GM18907 (cell line): ENCODE measurements around the gene C1orf21.

Experiments
- ATAC-seq: cut with Tn5 transposase; IDR thresholded peaks from one replicate; pipeline ENCODE4 v1.9.1; 2021; ENCODE audit warnings: mild to moderate bottlenecking, moderate library complexity; ENCODE audit not compliant: unreplicated experiment

Gene C1orf21

GRCh38 chr1:184622136-184622823 is 235.5 kb downstream of the C1orf21 start:
- no peak for ATAC-seq

DNA sequence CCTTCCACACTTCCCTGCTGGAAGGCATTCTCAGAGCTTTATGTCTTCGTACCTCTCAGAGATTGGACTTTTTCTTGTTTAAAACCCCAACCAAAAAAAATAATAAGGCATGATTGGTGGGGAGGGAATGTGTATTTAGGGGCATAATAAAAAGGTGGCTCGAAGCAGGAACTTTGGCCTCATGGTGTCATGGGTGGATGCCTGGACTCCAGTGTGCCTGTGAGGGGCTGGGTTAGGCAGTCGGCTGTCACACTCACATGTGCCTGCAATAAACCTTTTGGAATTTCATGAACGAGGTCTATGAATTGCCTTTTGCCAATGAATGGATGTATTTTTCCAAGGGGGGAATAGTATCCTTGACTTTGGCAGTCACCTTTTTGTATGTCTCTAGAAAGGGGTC is 236.6 kb downstream of the C1orf21 start:
- no peak for ATAC-seq

DNA sequence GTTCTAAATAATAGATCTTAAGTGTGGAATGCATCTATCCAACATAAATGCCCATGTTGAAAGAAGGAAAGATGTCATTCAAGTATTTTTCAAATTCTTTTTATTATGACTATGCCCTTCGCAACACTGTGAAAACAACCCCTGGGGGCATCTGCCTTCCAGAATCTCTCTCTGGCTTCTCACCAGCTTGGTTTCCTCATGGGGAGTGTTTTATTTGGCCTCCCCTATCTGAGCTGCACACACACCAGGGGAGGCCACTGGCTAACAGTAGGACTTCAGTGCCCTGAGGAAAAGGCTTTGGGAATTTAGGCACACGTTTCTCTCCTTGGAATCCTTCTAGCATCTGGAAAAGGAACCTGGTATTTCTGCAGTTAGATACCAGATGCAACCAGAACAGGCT is 237.2 kb downstream of the C1orf21 start:
- ATAC-seq, result no peak

DNA sequence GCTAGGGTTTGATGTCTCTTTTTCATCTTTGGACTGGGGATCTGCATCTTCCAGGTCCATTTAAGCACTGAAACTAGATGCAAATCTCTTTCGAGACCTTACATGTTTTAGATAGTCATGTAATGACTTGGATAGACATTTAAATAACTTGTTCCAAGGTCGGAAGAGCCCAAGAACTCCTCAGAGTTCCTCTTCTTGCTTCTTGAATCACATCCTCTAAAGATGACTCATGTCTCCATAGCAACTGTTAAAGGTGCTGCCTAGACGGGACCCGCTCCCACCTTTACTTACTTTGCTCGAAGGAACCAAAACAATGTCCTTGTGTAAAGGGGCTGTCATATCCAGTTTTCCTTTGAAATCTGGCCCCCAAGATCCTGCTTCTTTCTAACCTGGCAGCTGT is 237.8 kb downstream of the C1orf21 start:
- ATAC-seq, result no peak

- no peak for ATAC-seq
These were observed 238.4 kb downstream of the C1orf21 start for GRCh38 chr1:184625271-184625670.

- ATAC-seq, result no peak
These were observed 239.5 kb downstream of the C1orf21 start for GRCh38 chr1:184626076-184627006.

DNA sequence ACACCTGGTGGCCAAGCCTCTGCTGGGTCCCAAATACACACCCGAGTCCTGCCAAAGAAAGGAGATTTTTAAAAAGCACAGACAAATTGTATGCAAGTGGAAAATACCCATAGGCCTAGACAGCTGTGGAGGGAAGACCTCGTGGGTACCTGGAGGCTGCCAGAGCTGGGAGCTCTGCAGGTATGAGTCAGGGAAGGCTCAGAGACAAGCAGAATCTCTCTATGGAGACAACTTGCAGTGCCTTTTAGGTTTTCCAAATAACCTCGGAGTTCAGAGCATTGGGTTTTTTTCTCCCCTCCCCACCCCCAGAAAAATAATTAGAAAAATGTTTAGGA is 240.1 kb downstream of the C1orf21 start:
- no peak for ATAC-seq

DNA sequence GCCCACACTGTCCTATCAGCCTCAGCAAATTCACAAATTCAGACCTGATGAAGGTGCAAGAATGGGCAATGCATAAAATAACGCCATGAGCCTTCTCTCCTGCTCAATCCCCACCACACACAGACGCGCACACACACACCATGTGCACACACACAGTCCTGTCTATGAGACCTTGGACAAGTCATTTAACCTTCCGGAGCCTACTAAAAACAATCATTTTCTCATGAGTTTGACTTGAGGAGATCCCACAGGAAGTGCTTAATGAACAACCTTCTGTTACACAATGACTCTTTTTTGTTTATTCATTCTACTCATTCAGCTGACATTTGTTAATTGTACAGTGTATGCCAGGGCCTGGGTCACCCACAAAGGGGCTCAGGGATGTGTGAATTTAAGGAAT is 242.4 kb downstream of the C1orf21 start:
- no peak for ATAC-seq

GRCh38 chr1:184630679-184631060 is 243.8 kb downstream of the C1orf21 start:
- no peak for ATAC-seq

DNA sequence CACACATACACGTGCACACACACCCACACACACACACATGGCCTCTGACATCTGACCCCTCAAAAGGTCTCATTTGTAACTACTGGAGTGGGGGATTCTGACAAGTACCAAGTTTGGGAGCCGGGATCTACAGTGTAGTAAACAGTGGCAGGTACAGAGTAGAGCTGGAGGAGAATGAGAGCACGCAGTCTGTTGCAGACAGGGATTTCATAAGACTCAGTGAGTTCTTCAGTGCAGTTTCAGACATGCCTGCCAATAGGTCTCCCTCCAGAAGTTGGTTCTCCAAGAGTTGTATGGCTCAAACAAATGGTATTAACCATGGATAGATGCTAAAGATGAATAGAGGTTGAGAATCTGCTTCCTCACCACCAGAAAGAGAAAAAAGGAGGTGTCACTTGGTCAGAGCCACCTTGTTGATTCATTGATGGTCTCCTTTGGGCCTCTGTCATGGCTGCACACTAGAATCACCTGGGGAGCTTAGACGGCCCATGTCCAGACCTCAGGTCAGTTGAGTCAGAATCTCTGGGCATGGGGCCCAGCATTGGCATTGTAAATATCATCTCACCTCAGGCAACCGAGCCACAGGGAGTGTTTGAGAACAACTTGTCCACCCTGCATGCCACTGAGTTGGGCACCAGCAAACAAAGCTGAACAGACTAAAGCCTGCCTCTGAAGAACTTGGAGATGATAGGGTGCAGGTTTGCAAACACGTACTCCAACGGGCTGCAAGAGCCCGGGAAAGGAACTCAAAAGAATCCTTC is 245.8 kb downstream of the C1orf21 start:
- no peak for ATAC-seq

DNA sequence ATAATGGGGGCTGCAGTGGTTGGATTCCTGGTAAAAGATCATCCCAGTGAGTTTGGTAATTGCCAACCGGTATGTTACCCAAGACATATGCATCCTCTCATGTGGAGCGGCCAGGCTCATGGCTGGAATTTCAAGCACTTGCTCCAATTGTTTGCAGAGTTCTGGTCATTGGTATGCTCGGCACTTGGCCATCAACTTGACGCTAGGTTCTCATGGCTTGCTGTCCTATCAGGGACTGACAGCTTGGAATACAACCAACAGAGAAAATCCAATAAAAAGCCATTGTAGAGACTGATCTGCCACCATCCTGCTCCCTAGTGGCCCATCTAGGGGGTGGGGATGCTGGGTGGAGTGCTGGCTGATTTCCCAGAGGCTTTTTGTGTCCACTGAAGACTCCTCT is 247.0 kb downstream of the C1orf21 start:
- ATAC-seq, result no peak

DNA sequence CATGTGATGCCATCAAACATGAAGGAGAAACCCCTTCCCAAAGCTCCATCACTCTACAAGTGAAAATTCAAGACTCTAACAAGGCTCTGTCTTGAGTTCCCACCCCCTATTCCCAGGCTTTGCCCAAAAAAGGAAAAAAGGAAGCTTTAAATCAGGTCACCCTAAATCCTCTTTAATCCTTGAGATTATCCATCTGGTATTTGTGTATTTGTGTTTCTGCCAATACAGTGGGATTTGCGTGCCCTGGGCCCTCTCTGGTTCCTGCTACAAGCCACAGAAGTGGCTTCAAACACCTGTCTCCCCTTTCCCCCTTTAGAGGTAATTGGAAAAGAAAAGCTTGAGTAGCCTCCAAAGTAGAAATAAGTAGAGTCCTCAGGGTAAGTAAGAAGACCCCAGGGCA is 247.5 kb downstream of the C1orf21 start:
- ATAC-seq, result no peak

DNA sequence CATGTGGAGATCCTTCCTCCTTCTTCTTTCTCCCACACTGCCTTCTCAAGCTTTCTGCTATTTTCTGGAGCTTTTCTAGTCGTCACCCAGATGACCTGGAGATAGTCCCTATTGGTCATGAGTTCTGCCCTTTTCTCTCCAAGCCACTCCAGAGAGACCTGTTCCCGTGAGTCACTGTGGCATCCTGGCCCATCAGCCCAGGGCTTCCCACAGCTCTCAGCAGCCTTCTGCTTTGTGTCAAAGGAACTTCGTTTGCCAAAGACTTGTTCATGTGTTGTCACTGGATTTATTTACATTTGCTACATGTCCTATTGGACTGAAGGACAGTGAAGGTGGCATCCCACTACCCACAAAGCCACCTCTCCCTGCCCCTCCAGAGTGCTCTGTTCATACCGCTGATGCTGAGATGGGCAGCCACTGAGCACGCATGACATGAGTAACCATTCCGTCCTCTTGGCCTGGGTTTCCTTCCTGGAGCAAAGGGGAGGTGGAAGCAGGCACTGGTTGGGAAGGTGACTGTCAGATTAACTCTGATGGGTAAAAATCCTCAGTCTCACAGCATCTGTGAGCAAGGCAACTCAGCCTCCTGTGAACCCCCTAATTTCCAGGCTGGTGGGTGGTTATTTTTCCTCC is 248.6 kb downstream of the C1orf21 start:
- no peak for ATAC-seq

GRCh38 chr1:184635980-184636431 is 249.2 kb downstream of the C1orf21 start:
- no peak for ATAC-seq

- no peak for ATAC-seq
These were observed 250.9 kb downstream of the C1orf21 start for GRCh38 chr1:184637664-184638240.

DNA sequence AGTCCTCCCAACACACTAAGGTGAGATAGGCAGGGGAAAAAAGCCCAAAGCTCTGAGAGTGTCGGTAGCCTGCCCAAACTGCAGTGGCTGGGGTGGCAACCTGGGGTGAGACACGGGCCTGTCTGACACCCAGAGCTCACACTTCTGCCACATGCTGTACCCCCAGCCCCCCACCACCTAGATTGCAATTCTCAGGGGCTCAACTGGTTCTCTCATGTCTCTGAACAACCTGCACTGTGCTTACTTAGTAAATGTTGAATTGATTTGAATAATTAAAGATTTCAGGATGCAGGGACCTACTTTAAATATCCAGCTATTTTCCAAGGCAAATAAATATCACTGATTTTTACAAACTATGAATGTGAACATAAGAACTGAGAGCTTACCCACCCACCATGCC is 252.4 kb downstream of the C1orf21 start:
- ATAC-seq, result no peak

DNA sequence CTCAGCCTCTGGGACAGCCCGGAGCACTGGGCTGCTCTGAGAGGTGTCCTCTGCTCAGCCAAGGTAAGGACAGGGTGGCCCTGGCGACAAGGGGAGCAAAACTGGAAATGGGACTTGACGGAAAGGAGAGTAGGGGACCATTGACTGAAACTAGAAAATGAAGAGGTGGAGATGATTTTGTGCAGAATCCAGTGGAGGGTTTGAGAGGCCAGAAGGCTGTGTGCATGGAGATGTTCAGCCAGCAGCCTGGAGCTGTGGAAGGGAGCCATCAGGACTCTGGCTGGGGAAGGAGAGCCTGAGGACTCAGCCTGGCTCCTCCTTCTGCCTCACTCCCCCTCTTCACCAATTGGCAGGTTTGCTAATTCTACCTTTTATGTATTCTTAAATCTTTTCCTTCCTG is 253.7 kb downstream of the C1orf21 start:
- no peak for ATAC-seq

DNA sequence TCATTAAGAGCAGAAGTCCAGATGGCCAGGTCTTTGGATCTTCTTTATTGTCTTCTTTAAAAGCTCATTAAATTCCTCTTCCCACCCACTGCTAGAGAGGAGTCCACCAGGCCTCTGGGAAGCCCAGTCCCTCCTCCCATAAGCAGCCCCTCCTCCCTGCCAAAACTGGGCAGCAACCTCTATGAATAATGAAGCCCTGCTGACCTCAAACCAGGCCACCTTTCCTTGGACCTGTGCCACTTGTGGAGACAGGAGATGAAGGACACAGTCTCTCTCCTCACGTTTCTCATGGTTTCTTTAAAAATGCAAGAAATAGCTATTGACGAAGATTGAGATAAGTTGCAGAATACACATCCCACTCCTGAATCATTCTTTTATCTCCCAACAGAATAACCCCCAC is 255.1 kb downstream of the C1orf21 start:
- no peak for ATAC-seq

DNA sequence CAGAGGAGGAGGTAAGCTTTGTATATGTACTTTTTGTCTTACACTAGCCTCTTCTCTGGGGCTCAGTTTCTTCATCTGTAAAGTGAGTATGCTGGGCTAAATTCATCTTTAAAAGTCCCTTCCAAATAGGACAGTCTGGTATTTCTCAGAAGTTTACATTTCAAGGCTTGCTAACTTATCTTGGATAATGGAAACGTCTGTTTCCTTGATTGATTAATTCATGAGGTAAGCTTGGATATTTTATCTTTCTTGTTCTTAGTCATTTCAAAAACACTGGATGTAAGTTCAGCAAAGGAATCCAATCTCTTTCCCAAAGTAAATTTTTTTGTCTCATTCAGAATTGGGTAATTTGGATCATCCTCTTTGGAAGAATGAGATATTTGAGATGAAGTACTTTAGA is 256.8 kb downstream of the C1orf21 start:
- no peak for ATAC-seq

DNA sequence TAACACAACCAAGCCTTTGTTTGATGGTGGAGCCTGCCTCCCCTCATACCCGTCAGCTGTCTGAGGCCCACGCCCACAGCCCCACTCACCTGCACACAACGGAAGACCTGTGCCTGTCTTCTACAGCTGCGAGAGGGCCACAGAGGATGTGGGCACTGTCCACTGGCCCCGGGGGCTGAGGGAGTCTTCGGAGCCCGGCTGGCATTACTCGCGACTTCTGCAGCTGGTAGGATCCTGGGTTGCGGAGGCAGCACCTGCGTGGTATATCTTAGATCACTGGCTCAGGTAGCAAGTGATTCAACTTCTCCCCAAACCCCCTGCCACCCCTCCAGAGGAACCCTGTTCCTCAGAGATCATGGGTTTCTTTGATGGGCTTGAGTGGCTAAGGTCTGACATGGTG is 257.9 kb downstream of the C1orf21 start:
- no peak for ATAC-seq

GRCh38 chr1:184646178-184646701 is 259.4 kb downstream of the C1orf21 start:
- ATAC-seq, result no peak
